Measurements from ENCODE around the gene CEPT1. TPM values are rescaled to one million over a fixed set of nuclear protein-coding genes. Genes with fewer than 3 reads are reported as not detected.

Gene CEPT1
- total and polyA plus RNA-seq, 3 donors from 2014 or later = 25.0 to 69.4 (median 63.2) TPM

DNA sequence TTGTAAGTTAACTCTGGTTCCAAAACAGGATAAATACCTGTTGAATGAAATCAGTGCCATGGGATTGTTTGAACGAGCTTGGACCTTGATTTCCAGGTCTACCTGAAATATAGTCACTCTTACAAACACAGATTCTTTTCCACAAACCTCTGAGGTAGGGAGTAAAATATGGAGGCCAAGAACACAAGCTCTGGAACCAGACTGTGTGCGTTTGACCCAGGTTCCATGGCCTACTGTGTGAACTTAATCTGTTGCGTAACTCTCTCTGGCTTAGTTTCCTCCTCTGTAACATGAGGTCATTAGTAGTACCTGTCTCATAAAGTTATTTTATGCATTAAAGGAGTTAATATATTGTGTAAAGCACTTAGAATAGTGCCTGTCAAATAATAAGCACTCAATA lies 35.3 kb downstream of the CEPT1 start:
- intact Hi-C loops (cut with DNase I; ENCODE audit: low total_unique reads) = no loop called here
- Histone ChIP-seq H3K9me3 (no peaks in the 10 kb centered on the region), H3K4me3 (no peak overlapping the region), H3K36me3 (ENCODE audit: low read depth, missing control alignments) (no peaks in the 10 kb centered on the region), H3K27me3 (no peaks in the 10 kb centered on the region), H3K27ac (no peak overlapping the region), H3K4me1 (no peaks in the 10 kb centered on the region)
- DNase-seq = no peak
- TF ChIP-seq, protein P1, sequence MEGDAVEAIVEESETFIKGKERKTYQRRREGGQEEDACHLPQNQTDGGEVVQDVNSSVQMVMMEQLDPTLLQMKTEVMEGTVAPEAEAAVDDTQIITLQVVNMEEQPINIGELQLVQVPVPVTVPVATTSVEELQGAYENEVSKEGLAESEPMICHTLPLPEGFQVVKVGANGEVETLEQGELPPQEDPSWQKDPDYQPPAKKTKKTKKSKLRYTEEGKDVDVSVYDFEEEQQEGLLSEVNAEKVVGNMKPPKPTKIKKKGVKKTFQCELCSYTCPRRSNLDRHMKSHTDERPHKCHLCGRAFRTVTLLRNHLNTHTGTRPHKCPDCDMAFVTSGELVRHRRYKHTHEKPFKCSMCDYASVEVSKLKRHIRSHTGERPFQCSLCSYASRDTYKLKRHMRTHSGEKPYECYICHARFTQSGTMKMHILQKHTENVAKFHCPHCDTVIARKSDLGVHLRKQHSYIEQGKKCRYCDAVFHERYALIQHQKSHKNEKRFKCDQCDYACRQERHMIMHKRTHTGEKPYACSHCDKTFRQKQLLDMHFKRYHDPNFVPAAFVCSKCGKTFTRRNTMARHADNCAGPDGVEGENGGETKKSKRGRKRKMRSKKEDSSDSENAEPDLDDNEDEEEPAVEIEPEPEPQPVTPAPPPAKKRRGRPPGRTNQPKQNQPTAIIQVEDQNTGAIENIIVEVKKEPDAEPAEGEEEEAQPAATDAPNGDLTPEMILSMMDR (IDR thresholded peaks at IDR 0.05) = no peak
- TF ChIP-seq POLR2A (IDR thresholded peaks at IDR 0.05) = no peak
- WGBS, 2 donors = 86 to 91% methylated on average over 3 of the region's 3 CpGs

DNA sequence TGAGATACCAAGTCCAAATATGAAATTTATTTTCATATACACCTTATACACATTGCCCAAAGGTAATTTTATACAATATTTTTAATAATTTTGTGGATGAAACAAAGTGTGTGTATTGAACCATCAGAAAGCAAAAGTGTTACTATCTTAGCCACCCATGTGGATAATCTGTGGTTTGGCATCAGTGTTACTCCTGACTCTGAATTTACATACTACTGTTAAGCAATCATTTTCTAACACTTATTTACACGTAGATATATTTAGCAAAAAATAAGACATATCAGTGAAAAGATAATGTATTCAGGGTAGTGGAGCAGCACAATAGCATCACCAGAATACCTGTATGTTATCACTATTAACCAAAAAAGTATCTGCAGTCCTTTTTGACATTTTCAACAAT lies 36.7 kb downstream of the CEPT1 start:
- TF ChIP-seq, protein P1 (IDR thresholded peaks at IDR 0.05) = no peak
- no peak for TF ChIP-seq POLR2A (IDR thresholded peaks at IDR 0.05)
- no peaks in the 10 kb centered on the region for H3K36me3 ChIP-seq (ENCODE audit: low read depth, missing control alignments)
- intact Hi-C loops (cut with DNase I; ENCODE audit: low total_unique reads) = no loop called here

DNA sequence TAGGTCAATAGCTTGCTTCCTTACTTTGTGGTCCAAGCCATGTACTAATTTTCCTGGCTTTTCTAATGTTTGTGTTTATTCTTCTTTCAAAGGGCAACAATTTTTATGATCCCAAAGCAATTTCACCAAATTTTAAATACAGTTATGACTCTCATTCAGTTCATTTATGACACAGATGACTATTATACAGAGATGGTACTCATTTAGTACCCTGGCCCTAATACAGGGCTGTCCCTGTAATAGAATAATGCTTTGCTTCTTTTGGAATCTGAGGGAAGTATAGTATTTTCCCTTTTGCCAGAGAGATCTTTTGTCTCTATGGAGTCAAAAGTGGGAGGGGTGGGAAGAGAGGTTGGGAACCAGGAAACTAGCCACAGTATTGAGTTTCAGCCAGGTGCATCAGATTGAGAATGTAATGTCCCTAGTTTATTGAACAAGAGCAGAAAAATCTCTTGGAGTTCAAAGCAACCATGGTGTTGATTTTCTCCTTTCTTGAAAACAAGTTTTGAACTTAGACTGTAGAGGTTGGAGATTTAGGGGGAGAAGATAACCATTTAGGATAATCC lies 40.0 kb downstream of the CEPT1 start:
- no peaks in the 10 kb centered on the region for H3K36me3 ChIP-seq (ENCODE audit: low read depth, missing control alignments)
- intact Hi-C loops (cut with DNase I; ENCODE audit: low total_unique reads) = no loop called here
- no peak for TF ChIP-seq POLR2A (IDR thresholded peaks at IDR 0.05)
- TF ChIP-seq, protein P1 (IDR thresholded peaks at IDR 0.05) = no peak

More for the DNA sequence above, 36.7 kb downstream of the CEPT1 start:
- no peaks in the 10 kb centered on the region for H3K27me3 ChIP-seq
- H3K9me3 ChIP-seq = no peaks in the 10 kb centered on the region
- WGBS, 2 donors = 70 to 81% methylated on average over 1 of the region's 1 CpG
- DNase-seq = no peak
- no peak overlapping the region for H3K27ac ChIP-seq
- no peaks in the 10 kb centered on the region for H3K4me1 ChIP-seq
- H3K4me3 ChIP-seq = no peak overlapping the region

DNA sequence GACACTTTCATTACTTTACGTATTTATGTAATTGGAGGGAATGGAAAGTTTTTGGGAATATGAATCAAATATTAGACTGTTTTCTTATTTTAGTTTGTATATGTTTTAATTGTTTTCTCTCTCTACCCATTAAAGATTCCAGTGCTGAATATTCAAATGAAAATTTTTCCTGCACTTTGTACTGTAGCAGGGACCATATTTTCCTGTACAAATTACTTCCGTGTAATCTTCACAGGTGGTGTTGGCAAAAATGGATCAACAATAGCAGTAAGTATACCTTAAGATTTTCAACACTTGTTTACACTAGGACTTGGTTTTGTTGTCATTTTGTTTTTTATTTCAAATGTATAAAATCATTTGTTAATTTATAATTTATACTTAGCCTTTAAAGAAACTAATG lies 42.0 kb downstream of the CEPT1 start:
- intact Hi-C loops (cut with DNase I; ENCODE audit: low total_unique reads) = no loop called here
- Histone ChIP-seq H3K4me1 (no peaks in the 10 kb centered on the region), H3K4me3 (no peak overlapping the region), H3K27me3 (no peaks in the 10 kb centered on the region), H3K36me3 (ENCODE audit: low read depth, missing control alignments) (no peaks in the 10 kb centered on the region), H3K27ac (no peak overlapping the region), H3K9me3 (no peaks in the 10 kb centered on the region)
- DNase-seq = no peak
- TF ChIP-seq, protein P1 (IDR thresholded peaks at IDR 0.05) = no peak
- no peak for TF ChIP-seq POLR2A (IDR thresholded peaks at IDR 0.05)
- 92 to 95% methylated on average over 2 of the region's 2 CpGs for whole genome bisulfite sequencing, 2 donors

More for the DNA sequence above, 40.0 kb downstream of the CEPT1 start:
- Histone ChIP-seq H3K4me1 (no peaks in the 10 kb centered on the region), H3K9me3 (no peaks in the 10 kb centered on the region), H3K4me3 (no peak overlapping the region), H3K27ac (no peak overlapping the region), H3K27me3 (no peaks in the 10 kb centered on the region)
- no peak for DNase-seq

Measured in testis (tissue), 3 donors.